Mesenchymal stem cell (in vitro differentiated cells and primary cell): ENCODE measurements around the gene RPEL1.

ENCODE experiments used
- DNase-seq: peaks from one replicate; pipeline ENCODE4 v3.0.0-alpha.2; 2013
- H2AFZ ChIP-seq: one replicate; pipeline ENCODE4 v1.6.1; 2013; ENCODE audit warnings: low read depth, mild to moderate bottlenecking, control low read depth, inconsistent platforms, low read length, moderate library complexity
- H2AK5ac ChIP-seq: 2 replicates; pipeline ENCODE4 v1.6.1; 2013; ENCODE audit warnings: low read length, moderate library complexity, mild to moderate bottlenecking, inconsistent platforms; ENCODE audit not compliant: severe bottlenecking
- H2BK120ac ChIP-seq: one replicate; pipeline ENCODE4 v1.6.1; 2013; ENCODE audit warnings: low read depth, mild to moderate bottlenecking, inconsistent platforms, low read length, moderate library complexity
- H2BK12ac ChIP-seq, 2 experiments: one replicate each; pipeline ENCODE4 v1.6.1; 2013; ENCODE audit warnings: inconsistent platforms in 2 of 2, low read length in 2 of 2, mild to moderate bottlenecking in 2 of 2, moderate library complexity in 2 of 2, control low read depth in 1 of 2
- H2BK15ac ChIP-seq: one replicate; pipeline ENCODE4 v1.6.1; 2013; ENCODE audit warnings: mild to moderate bottlenecking, low read depth, inconsistent platforms; ENCODE audit not compliant: poor library complexity, severe bottlenecking
- H2BK5ac ChIP-seq: 2 replicates; pipeline ENCODE4 v1.6.1; 2013; ENCODE audit warnings: low read depth, mild to moderate bottlenecking, low read length, control low read depth, inconsistent platforms; ENCODE audit not compliant: poor library complexity, severe bottlenecking
- H3K14ac ChIP-seq, 2 experiments: one replicate each; pipeline ENCODE4 v1.6.1; 2013; ENCODE audit warnings: inconsistent platforms in 2 of 2, low read length in 2 of 2, control low read depth in 1 of 2, mild to moderate bottlenecking in 1 of 2, moderate library complexity in 1 of 2
- H3K18ac ChIP-seq, 2 experiments: one replicate each; pipeline ENCODE4 v1.6.1; 2013; ENCODE audit warnings: inconsistent platforms in 2 of 2, low read length in 2 of 2, control low read depth in 1 of 2, low read depth in 1 of 2, mild to moderate bottlenecking in 1 of 2
- H3K23ac ChIP-seq, 2 experiments: one replicate each; pipeline ENCODE4 v1.6.1; 2013; ENCODE audit warnings: inconsistent platforms in 2 of 2, low read length in 2 of 2, mild to moderate bottlenecking in 2 of 2, moderate library complexity in 2 of 2, control low read depth in 1 of 2
- H3K27ac ChIP-seq: 2 replicates; pipeline ENCODE4 v1.5.1; 2013; ENCODE audit warnings: mild to moderate bottlenecking, moderate library complexity, low read length, control low read depth, inconsistent platforms; ENCODE audit not compliant: poor library complexity, severe bottlenecking
- H3K27me3 ChIP-seq, 2 experiments: 2 replicates each; pipeline versions ENCODE4 v1.6.1 to v1.7.0; 2013; ENCODE audit warnings: low read length in 2 of 2, mild to moderate bottlenecking in 2 of 2, moderate library complexity in 2 of 2, control low read depth in 1 of 2, inconsistent platforms in 1 of 2; ENCODE audit not compliant: control insufficient read depth in 1 of 2, insufficient read depth in 1 of 2
- H3K36me3 ChIP-seq, 2 experiments: 2 replicates each; pipeline versions ENCODE4 v1.6.1 to v1.7.0; 2013; ENCODE audit warnings: low read length in 2 of 2, control low read depth in 1 of 2, inconsistent platforms in 1 of 2, low read depth in 1 of 2, mild to moderate bottlenecking in 1 of 2; ENCODE audit not compliant: insufficient read depth in 2 of 2, control insufficient read depth in 1 of 2
- H3K4ac ChIP-seq, 2 experiments: one replicate each; pipeline ENCODE4 v1.6.1; 2013; ENCODE audit warnings: inconsistent platforms in 2 of 2, low read length in 2 of 2, mild to moderate bottlenecking in 2 of 2, moderate library complexity in 2 of 2, control low read depth in 1 of 2, low read depth in 1 of 2
- H3K4me1 ChIP-seq: 2 replicates; pipeline ENCODE4 v1.6.1; 2013; ENCODE audit warnings: low read depth, low read length, control low read depth; ENCODE audit not compliant: control insufficient read depth, insufficient read depth
- H3K4me2 ChIP-seq: 2 replicates; pipeline ENCODE4 v1.6.1; 2013; ENCODE audit warnings: low read length, mild to moderate bottlenecking, inconsistent platforms; ENCODE audit not compliant: poor library complexity, severe bottlenecking
- H3K4me3 ChIP-seq, 2 experiments: 2 replicates each; pipeline versions ENCODE4 v1.5.1 to v1.7.0; 2013; ENCODE audit warnings: low read length in 2 of 2, mild to moderate bottlenecking in 2 of 2, control low read depth in 1 of 2, low read depth in 1 of 2; ENCODE audit not compliant: insufficient read depth in 1 of 2
- H3K79me1 ChIP-seq: replicated peaks from 2 replicates; pipeline ENCODE4 v1.6.1; 2013; ENCODE audit warnings: mild to moderate bottlenecking, control low read depth, low read length, inconsistent platforms; ENCODE audit not compliant: poor library complexity, severe bottlenecking
- H3K9ac ChIP-seq: 2 replicates; pipeline ENCODE4 v1.7.0; 2013; ENCODE audit warnings: mild to moderate bottlenecking, low read length, moderate library complexity
- H3K9me3 ChIP-seq: 2 replicates; pipeline ENCODE4 v1.7.0; 2013; ENCODE audit warnings: mild to moderate bottlenecking, low read length; ENCODE audit not compliant: control insufficient read depth
- H4K8ac ChIP-seq: one replicate; pipeline ENCODE4 v1.6.1; 2013; ENCODE audit warnings: inconsistent platforms, mild to moderate bottlenecking, low read length, moderate library complexity
- H4K91ac ChIP-seq: one replicate; pipeline ENCODE4 v1.6.1; 2013; ENCODE audit warnings: mild to moderate bottlenecking, low read length, inconsistent platforms
- WGBS: methylation state at CpG from one replicate; pipeline ENCODE4 v1.1.7; 2013; ENCODE audit warnings: mixed read lengths; 5-methylcytosine and 5-hydroxymethylcytosine counted together

RPEL1 gene

DNA sequence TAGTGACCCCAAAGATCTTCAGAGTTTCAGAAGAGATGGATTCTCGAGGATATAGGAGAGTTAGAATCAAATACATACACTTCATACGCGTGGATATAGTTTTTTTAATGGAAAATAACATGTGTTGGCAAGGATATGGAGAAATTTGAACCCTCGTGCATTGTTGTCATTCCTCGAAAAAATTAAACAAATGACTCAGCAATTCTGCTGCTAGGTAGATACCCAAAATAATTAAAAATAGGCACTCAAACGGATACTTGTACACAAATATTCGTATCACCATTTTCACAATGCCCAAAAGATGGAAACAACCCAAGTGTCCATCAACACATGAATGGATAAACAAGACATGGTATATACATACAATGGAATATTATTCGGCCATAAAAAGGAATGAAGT, 47.0 kb upstream of the RPEL1 start:
- no peak overlapping the region for H2BK12ac ChIP-seq
- DNase-seq, result no peak
- no peak overlapping the region for H2AK5ac ChIP-seq
- no peak overlapping the region for H3K14ac ChIP-seq
- no peak overlapping the region for H2AFZ ChIP-seq
- no peaks in the 10 kb centered on the region for H3K9me3 ChIP-seq
- no peak overlapping the region for H2BK15ac ChIP-seq
- no peak overlapping the region for H3K4ac ChIP-seq
- no peak overlapping the region for H3K27ac ChIP-seq
- no peaks in the 10 kb centered on the region for H3K27me3 ChIP-seq
- H2BK120ac ChIP-seq, result no peak overlapping the region
- H3K36me3 ChIP-seq, result no peaks in the 10 kb centered on the region
- no peaks in the 10 kb centered on the region for H3K79me1 ChIP-seq
- no peak overlapping the region for H3K18ac ChIP-seq
- H4K8ac ChIP-seq, result no peak overlapping the region
- H3K23ac ChIP-seq, result no peak overlapping the region
- 98% methylated on average over 8 of the region's 8 CpGs for WGBS
- no peak overlapping the region for H3K4me3 ChIP-seq
- H4K91ac ChIP-seq, result no peak overlapping the region
- H3K4me2 ChIP-seq, result no peak overlapping the region
- H3K9ac ChIP-seq, result no peak overlapping the region
- H3K4me1 ChIP-seq, result peaks cover 6% of the 10 kb centered on the region
- no peak overlapping the region for H2BK5ac ChIP-seq

DNA sequence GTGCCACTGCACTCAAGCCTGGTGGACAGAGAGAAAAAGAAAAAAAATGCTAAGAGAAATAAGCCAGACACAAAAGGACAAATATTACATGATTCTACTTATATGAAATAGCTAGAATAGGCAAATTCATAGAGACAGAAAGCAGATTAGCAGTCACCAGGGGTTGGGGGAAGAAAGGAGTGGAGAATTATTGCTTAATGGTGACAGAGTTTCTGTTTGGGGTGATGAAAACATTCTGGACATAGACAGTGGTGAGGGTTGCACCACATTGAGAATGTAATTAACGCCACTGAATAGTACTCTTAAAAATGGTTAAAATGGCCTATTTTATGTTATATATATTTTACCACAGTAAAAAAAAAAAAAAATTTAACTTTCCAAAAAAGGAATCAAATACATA, 46.2 kb upstream of the RPEL1 start:
- no CpG with 5 or more reads among the region's 1 CpG for WGBS
- Histone ChIP-seq H2BK5ac (no peak overlapping the region), H2AK5ac (no peak overlapping the region), H2BK12ac (no peak overlapping the region), H3K36me3 (no peaks in the 10 kb centered on the region), H3K9ac (no peak overlapping the region), H2BK120ac (no peak overlapping the region), H3K4me1 (peaks cover 5% of the 10 kb centered on the region), H3K4me3 (no peak overlapping the region), H2BK15ac (no peak overlapping the region), H3K18ac (no peak overlapping the region), H3K4me2 (no peak overlapping the region), H3K79me1 (no peaks in the 10 kb centered on the region), H3K27me3 (no peaks in the 10 kb centered on the region), H3K9me3 (no peaks in the 10 kb centered on the region), H3K14ac (no peak overlapping the region), H4K91ac (no peak overlapping the region), H3K23ac (no peak overlapping the region), H2AFZ (no peak overlapping the region), H3K27ac (no peak overlapping the region), H3K4ac (no peak overlapping the region), H4K8ac (no peak overlapping the region)
- DNase-seq, result no peak

DNA sequence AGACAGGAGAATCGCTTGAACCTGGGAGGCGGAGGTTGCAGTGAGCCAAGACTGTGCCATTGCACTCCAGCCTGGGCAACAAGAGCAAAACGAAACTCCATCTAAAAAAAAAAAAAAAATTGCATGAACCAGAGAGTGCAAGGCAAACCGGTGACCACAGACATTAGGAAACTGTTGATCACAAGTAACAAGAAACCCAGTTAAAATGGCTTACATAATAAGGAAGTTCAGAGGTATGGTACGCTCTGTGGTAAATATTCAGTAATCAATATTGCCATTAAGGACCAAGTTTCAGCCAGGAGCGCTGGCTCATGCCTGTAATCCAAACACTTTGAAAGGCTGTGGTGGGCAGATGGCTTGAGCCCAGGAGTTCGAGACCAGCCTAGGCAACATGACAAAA, 43.4 kb upstream of the RPEL1 start:
- H4K91ac ChIP-seq, result no peak overlapping the region
- H3K4me2 ChIP-seq, result no peak overlapping the region
- no peak overlapping the region for H2AK5ac ChIP-seq
- H4K8ac ChIP-seq, result no peak overlapping the region
- H3K23ac ChIP-seq, result no peak overlapping the region
- no peaks in the 10 kb centered on the region for H3K36me3 ChIP-seq
- H3K4me1 ChIP-seq, result peaks cover 2% of the 10 kb centered on the region
- H3K4me3 ChIP-seq, result no peak overlapping the region
- WGBS, result 91% methylated on average over 4 of the region's 7 CpGs
- no peak for DNase-seq
- no peak overlapping the region for H3K27ac ChIP-seq
- no peak overlapping the region for H3K4ac ChIP-seq
- H3K9me3 ChIP-seq, result no peaks in the 10 kb centered on the region
- peaks cover 0 to 6% of the 10 kb centered on the region in 2 experiments for H3K27me3 ChIP-seq
- H3K14ac ChIP-seq, result no peak overlapping the region
- no peak overlapping the region for H2BK120ac ChIP-seq
- H2BK15ac ChIP-seq, result no peak overlapping the region
- no peak overlapping the region for H3K18ac ChIP-seq
- H3K9ac ChIP-seq, result no peak overlapping the region
- no peak overlapping the region for H2AFZ ChIP-seq
- H3K79me1 ChIP-seq, result no peaks in the 10 kb centered on the region
- no peak overlapping the region for H2BK5ac ChIP-seq
- no peak overlapping the region for H2BK12ac ChIP-seq

- Histone ChIP-seq H3K4me3 (no peak overlapping the region), H3K4ac (no peak overlapping the region), H3K18ac (no peak overlapping the region), H2BK120ac (no peak overlapping the region), H2AK5ac (no peak overlapping the region), H3K9me3 (no peaks in the 10 kb centered on the region), H3K27ac (no peak overlapping the region), H4K8ac (no peak overlapping the region), H3K79me1 (no peaks in the 10 kb centered on the region), H2BK12ac (no peak overlapping the region), H3K14ac (no peak overlapping the region), H4K91ac (no peak overlapping the region), H3K4me1 (no peaks in the 10 kb centered on the region), H2BK15ac (no peak overlapping the region), H3K4me2 (no peak overlapping the region), H2AFZ (no peak overlapping the region), H3K36me3 (no peaks in the 10 kb centered on the region), H2BK5ac (no peak overlapping the region), H3K27me3 (peaks cover 0 to 6% of the 10 kb centered on the region in 2 experiments), H3K23ac (no peak overlapping the region), H3K9ac (no peak overlapping the region)
- DNase-seq, result no peak
- 96% methylated on average over 3 of the region's 3 CpGs for WGBS
Measured at GRCh38 chr10:103203466-103203865, 42.2 kb upstream of the RPEL1 start.
